Heart right ventricle (tissue), 16 donors: Measurements from ENCODE around the gene ADCK1. TPM values are rescaled to one million over a fixed set of nuclear protein-coding genes. Genes with fewer than 3 reads are reported as not detected.

Experiments
- ATAC-seq, 8 donors: fragments of 200-7000 bp; cut with Tn5 transposase; one replicate each; pipeline ENCODE4 v1.9.1; 2020; ENCODE audit warnings: mild to moderate bottlenecking in 8 of 8, moderate library complexity in 8 of 8, moderate number of reproducible peaks in 1 of 8
- DNase-seq, 2 donors: peaks; one replicate each; pipeline ENCODE4 v3.0.0-alpha.2; 2020
- H3K27ac ChIP-seq, 10 donors: fragments of 200-600 bp; sonication (generic) in 2 of 10; one replicate each; pipeline versions ENCODE4 v1.5.0 to v1.8.0; 2020 to 2022; ENCODE audit warnings: mild to moderate bottlenecking in 3 of 10
- H3K27me3 ChIP-seq, 7 donors: fragments of 200-600 bp; one replicate each; pipeline ENCODE4 v1.8.0; 2021 to 2022; ENCODE audit warnings: mild to moderate bottlenecking in 2 of 7
- H3K36me3 ChIP-seq, 9 donors: fragments of 200-600 bp; sonication (generic) in 1 of 9; one replicate each; pipeline versions ENCODE4 v1.5.0 to v1.8.0; 2020 to 2022; ENCODE audit warnings: mild to moderate bottlenecking in 2 of 9
- H3K4me1 ChIP-seq, 9 donors: fragments of 200-600 bp; sonication (generic) in 1 of 9; one replicate each; pipeline versions ENCODE4 v1.5.0 to v1.8.0; 2020 to 2022; ENCODE audit warnings: mild to moderate bottlenecking in 4 of 9
- H3K4me3 ChIP-seq, 10 donors: fragments of 200-600 bp; sonication (generic) in 2 of 10; one replicate each; pipeline versions ENCODE4 v1.5.0 to v1.8.0; 2020 to 2022; ENCODE audit warnings: mild to moderate bottlenecking in 7 of 10, moderate library complexity in 2 of 10
- H3K9me3 ChIP-seq, 11 donors: fragments of 200-600 bp in 10 of 11; sonication (generic) in 2 of 11; one replicate each; pipeline versions ENCODE4 v1.5.0 to v1.8.0; 2013 to 2022; ENCODE audit warnings: mild to moderate bottlenecking in 2 of 11, control low read depth in 1 of 11, moderate library complexity in 1 of 11
- CTCF ChIP-seq, 9 donors: fragments of 200-600 bp; sonication (generic) in 2 of 9; IDR thresholded peaks; one replicate each; pipeline versions ENCODE4 v1.5.0 to v1.8.0; 2021 to 2022; ENCODE audit warnings: antibody characterized with exemption in 9 of 9, mild to moderate bottlenecking in 5 of 9, moderate library complexity in 1 of 9
- WGBS, 2 donors: extraction: QIAGEN DNeasy Blood & Tissue Kit; methylation state at CpG; one replicate each; pipeline ENCODE4 v1.1.7; 2013; ENCODE audit warnings: inconsistent platforms in 1 of 2; 5-methylcytosine and 5-hydroxymethylcytosine counted together
- intact Hi-C, 10 donors: fragments of 100-400 bp; cut with DNase I; formaldehyde crosslinking; loops; one replicate each; pipeline versions ENCODE4 v1.11.1 to v1.14.2; 2022
- polyA plus RNA-seq, 2 donors: library from polyadenylated mRNA; stranded (reverse); fragments of 200-250 nt; gene quantifications; one replicate each; pipeline ENCODE4 v1.2.3, GENCODE V29; 2013
- total RNA-seq, 10 donors: library from RNA; stranded (reverse); fragmentation: NEBNext Ultra II Directional in 3 of 10; extraction: Animal tissue kit (Norgen Biotek cat#: 25700) in 3 of 10; gene quantifications; one replicate each; pipeline versions ENCODE4 v1.2.1 to v1.2.4, GENCODE V29; 2021 to 2023
- donor health status: Arrhythmogenic right ventricular cardiomyopathy.
- donor health status: ischemic (EF 13 %, LVEDD 7.1; RV severe dilation, severe dysfunction).
- donor health status: healthy with polysubstance abuse.
- donor health status: DM: no; HTN: yes; CAD: no.
- donor health status: DM: no; HTN: no; CAD: no.
- donor health status: ischemic (EF 25% LVEDD 6.9; RV normal size, moderate dysfunction).
- donor health status: ischemic (EF 25% LVEDD 5.7; RV mildly dilated, moderate dysfunction).
- donor health status: healthy.
- donor health status: DM: yes; HTN: yes; CAD: no.
- donor health status: Ischemic cardiomyopathy.
- donor health status: ischemic (EF 35%, LVEDD 5.7; RV mildly dilated, moderate dysfunction).
- donor health status: nonischemic (EF 11% LVEDD 7.7; RV severe dilation, severe dysfunction).
- donor health status: DM: yes; HTN: yes; CAD: no.
- donor health status: PGD.
- donor health status: ischemic (EF 29% LVEDD 5.4; RV normal size, mild dysfunction).
- donor health status: nonischemic (EF 23%, LVEDD 6.1; RV moderate dilation, normal function).

The ADCK1 gene
- total and polyA plus RNA-seq, 12 donors, result 6.2 to 33.9 (median 7.3) TPM

DNA sequence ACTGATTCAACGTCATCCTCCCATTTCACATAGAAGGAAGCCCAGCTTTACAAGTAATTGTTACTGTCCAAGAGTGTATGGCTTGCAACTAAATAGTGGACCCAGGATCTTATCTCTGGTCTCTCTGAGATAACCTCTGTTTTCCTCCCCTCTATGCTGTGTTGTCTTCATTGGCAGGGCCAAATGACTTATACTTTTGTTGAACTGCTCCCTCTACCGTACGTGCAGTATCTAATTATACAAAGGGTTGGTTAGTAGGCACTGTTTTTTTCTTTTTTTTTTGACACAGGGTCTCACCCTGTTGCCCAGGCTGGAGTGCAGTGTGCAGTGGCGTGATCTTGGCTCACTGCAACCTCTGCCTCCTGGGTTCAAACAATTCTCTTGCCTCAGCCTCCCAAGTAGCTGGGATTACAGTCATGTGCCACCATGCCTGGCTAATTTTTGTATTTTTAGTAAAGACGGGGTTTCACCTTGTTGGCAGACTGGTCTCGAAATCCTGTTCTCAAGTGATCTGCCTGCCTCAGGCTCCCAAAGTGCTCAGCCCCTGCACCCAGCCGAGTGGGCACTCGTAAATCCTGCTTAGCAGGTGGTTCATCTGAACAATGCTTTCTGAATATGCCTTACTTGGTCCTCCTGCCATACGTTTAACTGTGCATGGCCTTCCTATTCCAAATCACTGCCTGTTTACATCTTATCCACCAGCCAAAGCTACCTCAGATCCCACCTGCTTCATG lies 162.1 kb downstream of the ADCK1 start:
- peaks cover 0 to 28% (median 22%) of the 10 kb centered on the region in 7 donors for H3K27me3 ChIP-seq
- DNase-seq, result no peak
- no peak for ATAC-seq
- no peaks in the 10 kb centered on the region for H3K9me3 ChIP-seq
- peaks cover 0 to 7% (median 4%) of the 10 kb centered on the region in 9 donors for H3K4me1 ChIP-seq
- H3K36me3 ChIP-seq, result no peaks in the 10 kb centered on the region
- no peak overlapping the region for H3K4me3 ChIP-seq
- H3K27ac ChIP-seq, result no peak overlapping the region
- no peak for TF ChIP-seq CTCF (IDR thresholded peaks at IDR 0.05)
- 77 to 83% methylated on average over 9 of the region's 9 CpGs for WGBS, 2 donors
- intact Hi-C loops, result loop anchor here in 1 of 10 donors (10.0 kb wide), 1 partner anchor 97 kb away; no protein-coding TSS in a partner anchor

- Histone ChIP-seq H3K36me3 (no peaks in the 10 kb centered on the region), H3K27me3 (peaks cover 0 to 35% (median 30%) of the 10 kb centered on the region in 7 donors), H3K9me3 (no peaks in the 10 kb centered on the region), H3K27ac (no peak overlapping the region), H3K4me3 (no peak overlapping the region), H3K4me1 (peaks cover 0 to 7% (median 4%) of the 10 kb centered on the region in 9 donors)
- intact Hi-C loops, result loop anchor here in 1 of 10 donors (10.0 kb wide), 1 partner anchor 98 kb away; no protein-coding TSS in a partner anchor
- WGBS, 2 donors, result 60 to 63% methylated on average over 10 of the region's 10 CpGs
- TF ChIP-seq CTCF (IDR thresholded peaks at IDR 0.05), result no peak
- DNase-seq, result no peak
- ATAC-seq, result no peak
Observed at GRCh38 chr14:77962731-77963520, 163.0 kb downstream of the ADCK1 start.

- no peak for DNase-seq
- ATAC-seq, result no peak
Observed at GRCh38 chr14:77964586-77964985, 164.7 kb downstream of the ADCK1 start.

More at GRCh38 chr14:77964586-77964985, 164.7 kb downstream of the ADCK1 start:
- TF ChIP-seq CTCF (IDR thresholded peaks at IDR 0.05), result no peak
- Histone ChIP-seq H3K4me1 (peaks cover 0 to 7% (median 4%) of the 10 kb centered on the region in 9 donors), H3K27me3 (peaks cover 0 to 40% (median 30%) of the 10 kb centered on the region in 7 donors), H3K9me3 (no peaks in the 10 kb centered on the region), H3K27ac (no peak overlapping the region), H3K36me3 (no peaks in the 10 kb centered on the region), H3K4me3 (no peak overlapping the region)
- intact Hi-C loops, result loop anchor here in 1 of 10 donors (10.0 kb wide), 1 partner anchor 100 kb away; no protein-coding TSS in a partner anchor
- WGBS, 2 donors, result 94 to 98% methylated on average over 3 of the region's 3 CpGs
